ENCODE data around the gene TACC2.

DNA sequence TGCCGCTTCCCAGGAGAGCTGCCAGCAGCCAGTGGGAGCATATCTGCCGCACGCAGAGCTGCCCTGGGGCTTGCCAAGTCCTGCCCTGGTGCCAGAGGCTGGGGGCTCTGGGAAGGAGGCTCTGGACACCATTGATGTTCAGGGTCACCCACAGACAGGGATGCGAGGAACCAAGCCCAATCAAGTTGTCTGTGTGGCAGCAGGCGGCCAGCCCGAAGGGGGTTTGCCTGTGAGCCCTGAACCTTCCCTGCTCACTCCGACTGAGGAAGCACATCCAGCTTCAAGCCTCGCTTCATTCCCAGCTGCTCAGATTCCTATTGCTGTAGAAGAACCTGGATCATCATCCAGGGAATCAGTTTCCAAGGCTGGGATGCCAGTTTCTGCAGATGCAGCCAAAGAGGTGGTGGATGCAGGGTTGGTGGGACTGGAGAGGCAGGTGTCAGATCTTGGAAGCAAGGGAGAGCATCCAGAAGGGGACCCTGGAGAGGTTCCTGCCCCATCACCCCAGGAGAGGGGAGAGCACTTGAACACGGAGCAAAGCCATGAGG is 94.6 kb downstream of the TACC2 start:
- TF ChIP-seq, protein P1, sequence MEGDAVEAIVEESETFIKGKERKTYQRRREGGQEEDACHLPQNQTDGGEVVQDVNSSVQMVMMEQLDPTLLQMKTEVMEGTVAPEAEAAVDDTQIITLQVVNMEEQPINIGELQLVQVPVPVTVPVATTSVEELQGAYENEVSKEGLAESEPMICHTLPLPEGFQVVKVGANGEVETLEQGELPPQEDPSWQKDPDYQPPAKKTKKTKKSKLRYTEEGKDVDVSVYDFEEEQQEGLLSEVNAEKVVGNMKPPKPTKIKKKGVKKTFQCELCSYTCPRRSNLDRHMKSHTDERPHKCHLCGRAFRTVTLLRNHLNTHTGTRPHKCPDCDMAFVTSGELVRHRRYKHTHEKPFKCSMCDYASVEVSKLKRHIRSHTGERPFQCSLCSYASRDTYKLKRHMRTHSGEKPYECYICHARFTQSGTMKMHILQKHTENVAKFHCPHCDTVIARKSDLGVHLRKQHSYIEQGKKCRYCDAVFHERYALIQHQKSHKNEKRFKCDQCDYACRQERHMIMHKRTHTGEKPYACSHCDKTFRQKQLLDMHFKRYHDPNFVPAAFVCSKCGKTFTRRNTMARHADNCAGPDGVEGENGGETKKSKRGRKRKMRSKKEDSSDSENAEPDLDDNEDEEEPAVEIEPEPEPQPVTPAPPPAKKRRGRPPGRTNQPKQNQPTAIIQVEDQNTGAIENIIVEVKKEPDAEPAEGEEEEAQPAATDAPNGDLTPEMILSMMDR (IDR thresholded peaks at IDR 0.05), result no peak
- no peak for TF ChIP-seq POLR2A (IDR thresholded peaks at IDR 0.05)

Data from thyroid gland (tissue), 4 donors.